Lower leg skin (tissue), 4 donors: Measurements from ENCODE around the gene TEFM. TPM values are rescaled to one million over a fixed set of nuclear protein-coding genes. Genes with fewer than 3 reads are reported as not detected.
"Not testable (repeated sequence)": the region's sequence is repeated elsewhere in the genome, so short reads cannot be mapped to it uniquely, and the experiment has no call there.

Experiments
- DNase-seq, 2 donors: peaks; one replicate each; pipeline ENCODE4 v3.0.0-alpha.2; 2019; ENCODE audit warnings: low spot score in 2 of 2
- H3K4me3 ChIP-seq: fragments of 200-600 bp; sonication (generic); 2 replicates; pipeline ENCODE4 v1.5.1; 2017; ENCODE audit warnings: mild to moderate bottlenecking, low read depth; ENCODE audit not compliant: poor library complexity, severe bottlenecking
- POLR2A ChIP-seq, 2 donors: fragments of 450-650 bp; IDR thresholded peaks; one replicate each; pipeline ENCODE4 v1.6.1; 2016 to 2017; ENCODE audit warnings: antibody characterized with exemption in 2 of 2, mild to moderate bottlenecking in 1 of 2, moderate library complexity in 1 of 2
- WGBS, 2 donors: methylation state at CpG; one replicate each; pipeline ENCODE4 v1.1.5; 2018; 5-methylcytosine and 5-hydroxymethylcytosine counted together
- intact Hi-C: fragments of 100-400 bp; cut with DNase I; formaldehyde crosslinking; loops from one replicate; pipeline ENCODE4 v1.15.0; 2023; ENCODE audit warnings: low total_unique reads
- total RNA-seq, 4 donors: library from RNA; depleted of rRNA; stranded (reverse); fragments of >200 nt; gene quantifications; one replicate each; pipeline ENCODE4 v1.1.0, GENCODE V29; 2016
- TF ChIP-seq, protein P1 (sequence below), 3 donors: fragments of 450-650 bp; IDR thresholded peaks; one replicate each; pipeline ENCODE4 v1.5.1; 2016; ENCODE audit warnings: antibody characterized with exemption in 3 of 3, mild to moderate bottlenecking in 3 of 3, moderate library complexity in 2 of 3

TEFM gene
- total RNA-seq, 4 donors from 2014 or later = 7.8 to 23.3 (median 12.4) TPM

DNA sequence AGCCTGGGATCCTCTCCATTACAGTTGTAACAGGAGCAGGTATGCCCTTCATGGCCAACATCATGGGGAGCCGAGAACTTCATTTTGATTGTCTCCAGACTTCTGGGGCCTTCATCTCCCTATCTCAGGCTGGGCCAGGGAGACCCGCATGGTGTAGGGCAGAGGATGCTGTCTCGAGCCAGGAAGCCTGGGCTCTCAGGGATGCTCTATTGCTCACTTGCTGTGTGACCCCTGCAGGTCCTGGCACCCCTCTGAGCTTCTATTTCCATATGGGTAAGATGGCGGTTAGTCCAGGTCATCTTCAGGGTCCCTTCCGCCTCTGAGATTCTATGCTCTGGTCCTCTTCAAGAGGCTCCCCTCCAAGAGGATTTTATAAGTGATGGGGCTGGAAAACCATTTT lies 44.2 kb upstream of the TEFM start:
- H3K4me3 ChIP-seq = no peak overlapping the region
- 90 to 99% methylated on average over 5 of the region's 5 CpGs for WGBS, 2 donors
- intact Hi-C loops = no loop called here
- no peak for TF ChIP-seq POLR2A (IDR thresholded peaks at IDR 0.05)
- TF ChIP-seq, protein P1, sequence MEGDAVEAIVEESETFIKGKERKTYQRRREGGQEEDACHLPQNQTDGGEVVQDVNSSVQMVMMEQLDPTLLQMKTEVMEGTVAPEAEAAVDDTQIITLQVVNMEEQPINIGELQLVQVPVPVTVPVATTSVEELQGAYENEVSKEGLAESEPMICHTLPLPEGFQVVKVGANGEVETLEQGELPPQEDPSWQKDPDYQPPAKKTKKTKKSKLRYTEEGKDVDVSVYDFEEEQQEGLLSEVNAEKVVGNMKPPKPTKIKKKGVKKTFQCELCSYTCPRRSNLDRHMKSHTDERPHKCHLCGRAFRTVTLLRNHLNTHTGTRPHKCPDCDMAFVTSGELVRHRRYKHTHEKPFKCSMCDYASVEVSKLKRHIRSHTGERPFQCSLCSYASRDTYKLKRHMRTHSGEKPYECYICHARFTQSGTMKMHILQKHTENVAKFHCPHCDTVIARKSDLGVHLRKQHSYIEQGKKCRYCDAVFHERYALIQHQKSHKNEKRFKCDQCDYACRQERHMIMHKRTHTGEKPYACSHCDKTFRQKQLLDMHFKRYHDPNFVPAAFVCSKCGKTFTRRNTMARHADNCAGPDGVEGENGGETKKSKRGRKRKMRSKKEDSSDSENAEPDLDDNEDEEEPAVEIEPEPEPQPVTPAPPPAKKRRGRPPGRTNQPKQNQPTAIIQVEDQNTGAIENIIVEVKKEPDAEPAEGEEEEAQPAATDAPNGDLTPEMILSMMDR (IDR thresholded peaks at IDR 0.05) = no peak
- no peak for DNase-seq

DNA sequence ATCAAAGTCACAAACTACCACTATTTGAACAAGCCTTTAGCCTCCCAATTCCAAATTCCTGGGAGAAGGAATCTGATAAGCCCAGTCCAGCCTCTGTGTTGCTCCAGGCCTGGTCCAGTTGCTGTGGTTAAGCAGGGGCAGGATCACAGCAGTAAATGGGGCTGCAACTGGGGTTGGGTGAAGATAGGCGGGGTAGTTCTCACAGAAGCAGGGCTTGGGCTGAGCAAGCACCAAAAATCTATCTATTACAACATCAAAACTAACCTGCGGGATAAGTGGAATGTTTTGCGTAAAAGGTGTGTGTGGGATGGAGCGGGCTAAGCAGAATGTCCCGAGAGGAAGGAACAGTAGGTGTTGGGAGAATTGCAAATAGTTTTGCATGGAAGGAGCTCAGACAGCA lies 41.8 kb upstream of the TEFM start:
- TF ChIP-seq, protein P1 (IDR thresholded peaks at IDR 0.05) = no peak
- no peak for DNase-seq
- intact Hi-C loops = no loop called here
- WGBS, 2 donors = 86 to 95% methylated on average over 5 of the region's 5 CpGs
- H3K4me3 ChIP-seq = no peak overlapping the region

DNA sequence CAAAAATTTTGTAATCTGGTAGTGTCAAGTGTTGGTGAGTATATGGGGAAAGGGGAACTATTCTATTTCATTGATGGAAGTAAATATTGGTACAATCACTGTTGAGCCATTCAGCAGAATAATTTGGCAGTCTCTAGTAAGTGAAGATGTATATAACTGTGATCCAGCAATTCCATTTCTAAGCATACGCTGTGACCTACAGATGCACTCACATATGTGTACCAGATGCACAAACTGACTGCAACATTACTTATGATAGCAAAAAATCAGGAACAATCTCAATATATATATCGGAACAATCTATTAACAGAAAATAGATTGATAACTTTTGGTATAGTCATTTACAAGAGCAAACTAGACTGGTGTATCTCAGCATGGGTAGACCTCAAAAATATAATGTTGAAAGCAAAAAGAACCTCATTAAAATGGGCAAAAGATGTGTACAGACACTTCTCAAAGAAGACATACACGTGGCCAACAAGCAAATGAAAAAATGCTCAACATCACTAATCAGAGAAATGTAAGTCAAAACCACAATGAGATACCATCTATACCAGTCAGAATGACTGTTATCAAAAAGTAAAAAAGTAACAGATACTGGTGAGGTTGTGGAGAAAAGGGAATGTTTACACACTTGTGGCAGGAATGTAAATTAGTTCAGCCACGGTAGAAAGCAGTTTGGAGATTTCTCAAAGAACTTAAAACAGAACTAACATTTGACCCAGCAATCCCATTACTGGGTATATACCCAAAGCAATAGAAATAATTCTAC lies 36.5 kb upstream of the TEFM start:
- TF ChIP-seq, protein P1 (IDR thresholded peaks at IDR 0.05) = no peak
- TF ChIP-seq POLR2A (IDR thresholded peaks at IDR 0.05) = no peak
- 54 to 60% methylated on average over 4 of the region's 4 CpGs for WGBS, 2 donors
- H3K4me3 ChIP-seq = no peak overlapping the region
- DNase-seq = no peak
- intact Hi-C loops = no loop called here

DNA sequence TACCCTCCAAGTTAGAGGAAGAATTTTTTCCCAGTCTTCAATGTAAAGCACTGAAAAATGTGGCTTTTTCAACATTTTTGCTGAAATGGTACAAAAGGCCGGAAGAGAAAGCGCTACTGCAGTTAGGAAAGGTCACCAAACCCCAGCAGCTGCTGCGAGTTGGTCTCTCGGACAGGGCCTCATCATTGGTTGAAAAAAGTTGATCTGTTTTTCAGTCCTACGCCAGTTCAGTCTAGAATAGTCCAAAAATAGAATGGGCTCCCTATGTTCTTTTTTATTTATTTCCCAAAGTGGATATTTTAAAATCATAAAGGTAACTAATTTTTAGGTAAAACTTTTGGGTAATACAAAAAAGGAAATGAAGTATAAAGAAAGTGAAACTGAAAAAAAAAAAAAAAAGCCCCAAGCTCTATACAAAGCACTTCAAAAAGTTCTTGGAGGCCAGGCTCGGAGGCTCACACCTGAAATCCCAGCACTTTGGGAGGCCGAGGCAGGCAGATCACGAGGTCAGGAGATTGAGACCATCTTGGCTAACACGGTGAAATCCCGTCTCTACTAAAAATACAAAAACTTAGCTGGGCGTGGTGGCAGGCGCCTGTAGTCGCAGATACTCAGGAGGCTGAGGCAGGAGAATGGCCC lies 33.1 kb upstream of the TEFM start:
- intact Hi-C loops = no loop called here
- H3K4me3 ChIP-seq = no peak overlapping the region
- no peak for DNase-seq
- TF ChIP-seq POLR2A (IDR thresholded peaks at IDR 0.05) = no peak
- TF ChIP-seq, protein P1 (IDR thresholded peaks at IDR 0.05) = no peak
- 84 to 85% methylated on average over 13 of the region's 13 CpGs for WGBS, 2 donors

DNA sequence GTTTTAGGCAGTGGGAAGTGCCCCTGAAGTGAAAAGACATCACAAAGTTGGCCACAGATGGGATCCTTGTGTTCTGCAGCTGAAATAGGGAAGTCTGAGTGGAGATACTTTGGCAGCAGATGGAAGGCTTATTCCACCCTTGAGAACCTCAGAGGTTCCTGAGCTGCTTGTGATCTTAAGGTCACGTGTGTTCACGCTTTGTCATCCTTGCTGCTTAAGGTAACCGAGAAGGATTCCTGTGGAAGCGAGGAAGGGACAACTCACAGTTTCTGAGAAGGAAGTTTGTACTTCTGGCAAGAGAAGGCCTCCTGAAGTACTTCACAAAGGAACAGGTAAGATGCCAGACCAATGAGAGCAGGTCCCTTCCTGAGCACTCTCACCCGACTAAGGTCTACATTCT lies 27.9 kb upstream of the TEFM start:
- WGBS, 2 donors = 56 to 71% methylated on average over 5 of the region's 5 CpGs
- intact Hi-C loops = no loop called here
- no peak overlapping the region for H3K4me3 ChIP-seq
- DNase-seq = no peak
- TF ChIP-seq POLR2A (IDR thresholded peaks at IDR 0.05) = no peak
- TF ChIP-seq, protein P1 (IDR thresholded peaks at IDR 0.05) = no peak

DNA sequence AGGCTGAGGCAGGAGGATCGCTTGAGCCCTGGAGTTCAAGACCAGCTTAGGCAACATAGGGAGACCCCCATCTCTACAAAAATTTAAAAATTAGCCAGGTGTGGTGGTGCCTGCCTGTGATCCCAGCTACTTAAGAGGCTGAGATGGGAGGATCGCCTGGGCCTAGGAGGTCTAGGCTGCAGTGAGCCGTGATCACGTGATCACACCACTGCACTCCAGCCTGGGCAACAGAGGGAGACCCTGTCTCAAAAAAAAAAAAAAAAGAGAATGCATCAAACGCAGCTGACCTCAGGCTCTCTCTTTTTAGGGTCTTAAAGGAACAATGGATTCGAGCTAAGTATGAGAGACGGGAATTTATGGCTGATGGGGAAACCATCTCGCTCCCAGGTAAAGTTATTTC lies 25.5 kb upstream of the TEFM start:
- WGBS, 2 donors = 94 to 95% methylated on average over 8 of the region's 8 CpGs
- DNase-seq, H3K4me3 ChIP-seq, intact Hi-C loops: not testable (repeated sequence)
